Measurements from ENCODE around the gene MMRN1.

- TF ChIP-seq CTCF (optimal IDR thresholded peaks at IDR 0.05 in 1 of 3, IDR thresholded peaks at IDR 0.05 in 1 of 3, conservative IDR thresholded peaks at IDR 0.05 in 1 of 3; ENCODE audit: extremely low read depth in 1 of 3, insufficient read depth in 2 of 3, low read length in 3 of 3) (no peak), EZH2 (IDR thresholded peaks at IDR 0.05; ENCODE audit: low read length) (no peak)
Observed at GRCh38 chr4:90001023-90001422, 106.4 kb downstream of the MMRN1 start.
